Sigmoid colon (tissue), 4 donors: ENCODE measurements around the gene NEMP2.

Experiments used
- EP300 ChIP-seq, 4 donors: sonication (generic); formaldehyde crosslinking; IDR thresholded peaks; one replicate each; pipeline ENCODE4 v1.6.1; 2017; ENCODE audit warnings: antibody characterized with exemption in 4 of 4
- POLR2A ChIP-seq, 2 donors: fragments of 450-650 bp; IDR thresholded peaks; one replicate each; pipeline ENCODE4 v1.6.1; 2016; ENCODE audit warnings: antibody characterized with exemption in 2 of 2, mild to moderate bottlenecking in 2 of 2, moderate library complexity in 2 of 2
- POLR2AphosphoS5 ChIP-seq, 4 donors: sonication (generic); formaldehyde crosslinking; IDR thresholded peaks; one replicate each; pipeline ENCODE4 v1.6.1; 2017; ENCODE audit warnings: antibody characterized with exemption in 4 of 4
- TF ChIP-seq, protein P1 (sequence below), 4 experiments: fragments of 450-650 bp in 3 of 4; fragments of 200-600 bp in 1 of 4; IDR thresholded peaks; one replicate each; pipeline ENCODE4 v1.5.1; 2016 to 2019; ENCODE audit warnings: antibody characterized with exemption in 4 of 4, mild to moderate bottlenecking in 3 of 4, moderate library complexity in 2 of 4

DNA sequence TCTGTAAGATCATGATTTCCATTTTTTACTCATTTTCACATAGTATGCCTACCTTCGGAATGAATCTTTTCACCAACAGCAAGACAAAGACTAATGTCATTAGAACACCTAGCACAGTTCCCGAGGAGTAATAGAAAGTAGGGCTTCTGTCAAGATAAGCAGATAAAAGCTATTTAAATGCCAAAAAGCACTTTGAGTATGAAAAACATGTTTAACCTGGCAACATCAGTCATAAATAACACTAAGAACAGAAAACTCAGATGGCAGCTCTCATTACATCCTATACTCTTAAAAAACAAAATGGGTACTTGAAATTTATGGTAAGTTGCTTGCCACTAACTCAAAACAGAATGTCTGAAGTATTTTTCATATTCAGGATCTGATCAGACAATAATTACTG is 17.1 kb downstream of the NEMP2 start:
- TF ChIP-seq POLR2A (IDR thresholded peaks at IDR 0.05) (no peak), POLR2AphosphoS5 (IDR thresholded peaks at IDR 0.05) (no peak), EP300 (IDR thresholded peaks at IDR 0.05) (no peak)
- TF ChIP-seq, protein P1, sequence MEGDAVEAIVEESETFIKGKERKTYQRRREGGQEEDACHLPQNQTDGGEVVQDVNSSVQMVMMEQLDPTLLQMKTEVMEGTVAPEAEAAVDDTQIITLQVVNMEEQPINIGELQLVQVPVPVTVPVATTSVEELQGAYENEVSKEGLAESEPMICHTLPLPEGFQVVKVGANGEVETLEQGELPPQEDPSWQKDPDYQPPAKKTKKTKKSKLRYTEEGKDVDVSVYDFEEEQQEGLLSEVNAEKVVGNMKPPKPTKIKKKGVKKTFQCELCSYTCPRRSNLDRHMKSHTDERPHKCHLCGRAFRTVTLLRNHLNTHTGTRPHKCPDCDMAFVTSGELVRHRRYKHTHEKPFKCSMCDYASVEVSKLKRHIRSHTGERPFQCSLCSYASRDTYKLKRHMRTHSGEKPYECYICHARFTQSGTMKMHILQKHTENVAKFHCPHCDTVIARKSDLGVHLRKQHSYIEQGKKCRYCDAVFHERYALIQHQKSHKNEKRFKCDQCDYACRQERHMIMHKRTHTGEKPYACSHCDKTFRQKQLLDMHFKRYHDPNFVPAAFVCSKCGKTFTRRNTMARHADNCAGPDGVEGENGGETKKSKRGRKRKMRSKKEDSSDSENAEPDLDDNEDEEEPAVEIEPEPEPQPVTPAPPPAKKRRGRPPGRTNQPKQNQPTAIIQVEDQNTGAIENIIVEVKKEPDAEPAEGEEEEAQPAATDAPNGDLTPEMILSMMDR (IDR thresholded peaks at IDR 0.05), result no peak
